ENCODE data around the gene SPTB. TPM values are rescaled to one million over a fixed set of nuclear protein-coding genes. Genes with fewer than 3 reads are reported as not detected.

Gene SPTB
- total RNA-seq, 4 donors from 2014 or later, result 0.13 to 3.8 (median 1.5) TPM

GRCh38 chr14:64855721-64856528 lies 23.8 kb downstream of the SPTB start:
- DNase-seq, result no peak
- 53 to 62% methylated on average over 4 to 6 of the region's 6 CpGs for WGBS, 2 donors
- intact Hi-C loops (cut with DNase I), result no loop called here

GRCh38 chr14:64850369-64851137 lies 29.2 kb downstream of the SPTB start:
- Histone ChIP-seq H3K4me3 (no peak overlapping the region), H3K4me1 (no peaks in the 10 kb centered on the region), H3K36me3 (no peaks in the 10 kb centered on the region), H3K9me3 (no peaks in the 10 kb centered on the region), H3K27me3 (peaks cover 0 to 59% (median 0%) of the 10 kb centered on the region in 4 donors), H3K27ac (no peak overlapping the region)
- DNase-seq, result no peak
- WGBS, 2 donors, result 76 to 90% methylated on average over 5 of the region's 5 CpGs
- intact Hi-C loops (cut with DNase I), result no loop called here
- no peak for TF ChIP-seq CTCF (IDR thresholded peaks at IDR 0.05)
- no peak for TF ChIP-seq POLR2A (IDR thresholded peaks at IDR 0.05)

More at GRCh38 chr14:64855721-64856528, 23.8 kb downstream of the SPTB start:
- Histone ChIP-seq H3K27me3 (peaks cover 0 to 44% (median 0%) of the 10 kb centered on the region in 4 donors), H3K27ac (no peak overlapping the region), H3K4me1 (no peaks in the 10 kb centered on the region), H3K36me3 (no peaks in the 10 kb centered on the region), H3K9me3 (no peaks in the 10 kb centered on the region), H3K4me3 (no peak overlapping the region)
- no peak for TF ChIP-seq CTCF (IDR thresholded peaks at IDR 0.05)
- no peak for TF ChIP-seq POLR2A (IDR thresholded peaks at IDR 0.05)

- 90 to 94% methylated on average over 4 of the region's 4 CpGs for WGBS, 2 donors
- TF ChIP-seq CTCF (IDR thresholded peaks at IDR 0.05) (no peak), POLR2A (IDR thresholded peaks at IDR 0.05) (no peak)
- no peak for DNase-seq
- Histone ChIP-seq H3K4me1 (no peaks in the 10 kb centered on the region), H3K36me3 (no peaks in the 10 kb centered on the region), H3K27ac (no peak overlapping the region), H3K4me3 (no peak overlapping the region), H3K9me3 (no peaks in the 10 kb centered on the region), H3K27me3 (peaks cover 0 to 65% (median 0%) of the 10 kb centered on the region in 4 donors)
- intact Hi-C loops (cut with DNase I), result no loop called here
These were observed 29.8 kb downstream of the SPTB start for GRCh38 chr14:64849940-64850339.

GRCh38 chr14:64848239-64848638 lies 31.5 kb downstream of the SPTB start:
- H3K4me1 ChIP-seq, result no peaks in the 10 kb centered on the region
- no peaks in the 10 kb centered on the region for H3K36me3 ChIP-seq
- no peak overlapping the region for H3K4me3 ChIP-seq
- no peak for TF ChIP-seq CTCF (IDR thresholded peaks at IDR 0.05)
- no peak for TF ChIP-seq POLR2A (IDR thresholded peaks at IDR 0.05)
- WGBS, 2 donors, result 72% methylated on average over 3 of the region's 3 CpGs
- intact Hi-C loops (cut with DNase I), result no loop called here
- H3K27me3 ChIP-seq, result peaks cover 0 to 80% (median 0%) of the 10 kb centered on the region in 4 donors
- no peak for DNase-seq
- H3K9me3 ChIP-seq, result no peaks in the 10 kb centered on the region
- no peak overlapping the region for H3K27ac ChIP-seq

GRCh38 chr14:64846319-64846718 lies 33.4 kb downstream of the SPTB start:
- no peak for DNase-seq
- Histone ChIP-seq H3K27me3 (peaks cover 0 to 85% (median 0%) of the 10 kb centered on the region in 4 donors), H3K27ac (no peak overlapping the region), H3K4me3 (no peak overlapping the region), H3K9me3 (no peaks in the 10 kb centered on the region), H3K36me3 (no peaks in the 10 kb centered on the region), H3K4me1 (no peaks in the 10 kb centered on the region)
- WGBS, 2 donors, result 81 to 90% methylated on average over 4 of the region's 4 CpGs
- no peak for TF ChIP-seq CTCF (IDR thresholded peaks at IDR 0.05)
- TF ChIP-seq POLR2A (IDR thresholded peaks at IDR 0.05), result no peak
- intact Hi-C loops (cut with DNase I), result no loop called here

All from esophagus squamous epithelium (tissue), 5 donors.